K562 (cell line): ENCODE data around the gene WDR91. TPM values are rescaled to one million over a fixed set of nuclear protein-coding genes. Genes with fewer than 3 reads are reported as not detected.
A peak's percentile ranks its signal among the peaks of the same experiment; 100 is the strongest.

Source experiments
- BACH1 ChIP-seq: fragments of 200-800 bp; sonication (Bioruptor generic); IDR thresholded peaks from 2 replicates; pipeline ENCODE4 v1.6.1; 2016; ENCODE audit warnings: missing genetic modification characterization, missing compliant biosample characterization
- BRCA1 ChIP-seq, 2 experiments: fragments of 450-650 bp in 1 of 2; sonication (generic) in 1 of 2; formaldehyde crosslinking in 1 of 2; IDR thresholded peaks; 2 replicates each; pipeline versions ENCODE4 v1.5.0 to v1.6.1; 2017 to 2020; ENCODE audit warnings: mild to moderate bottlenecking in 1 of 2, missing genetic modification reagents in 1 of 2
- ELF1 ChIP-seq: fragments of 200-800 bp; sonication (Bioruptor generic); IDR thresholded peaks from 2 replicates; pipeline ENCODE4 v1.6.1; 2016; ENCODE audit warnings: missing genetic modification characterization, missing compliant biosample characterization
- EWSR1 ChIP-seq: fragments of 450-650 bp; IDR thresholded peaks from 2 replicates; pipeline ENCODE4 v1.6.1; 2018; ENCODE audit warnings: borderline replicate concordance, mild to moderate bottlenecking, low read depth, moderate library complexity; ENCODE audit not compliant: partially characterized antibody
- FOXK2 ChIP-seq, 2 experiments: fragments of 450-650 bp; IDR thresholded peaks in 1 of 2; conservative IDR thresholded peaks in 1 of 2; 2 replicates each; pipeline ENCODE4 v1.6.1; 2016; ENCODE audit warnings: low read depth in 2 of 2, mild to moderate bottlenecking in 1 of 2
- KLF6 ChIP-seq: fragments of 250-450 bp; sonication (Bioruptor Pico); IDR thresholded peaks from 2 replicates; pipeline ENCODE4 v1.4.0; 2020; ENCODE audit warnings: mild to moderate bottlenecking, moderate library complexity, borderline replicate concordance
- MAFF ChIP-seq: IDR thresholded peaks from 2 replicates; pipeline ENCODE4 v1.6.1; 2012; ENCODE audit warnings: low read length, improper control_type of control experiment
- MNT ChIP-seq, 2 experiments: fragments of 450-650 bp; conservative IDR thresholded peaks; 2 replicates each; pipeline ENCODE4 v1.6.1; 2017; ENCODE audit warnings: mild to moderate bottlenecking in 2 of 2, moderate library complexity in 2 of 2
- NR1H2 ChIP-seq: sonication (generic); formaldehyde crosslinking; IDR thresholded peaks from 2 replicates; pipeline ENCODE4 v1.4.0; 2020; ENCODE audit warnings: mild to moderate bottlenecking, missing genetic modification reagents
- RAD21 ChIP-seq, 2 experiments: fragments of 250-450 bp in 1 of 2; fragments of 450-650 bp in 1 of 2; sonication (Bioruptor Pico) in 1 of 2; formaldehyde crosslinking in 1 of 2; IDR thresholded peaks in 1 of 2; conservative IDR thresholded peaks in 1 of 2; 2 replicates each; pipeline versions ENCODE4 v1.4.0 to v1.8.0; 2020 to 2022; ENCODE audit warnings: mild to moderate bottlenecking in 2 of 2, moderate library complexity in 1 of 2
- SPI1 ChIP-seq: IDR thresholded peaks from 2 replicates; pipeline ENCODE4 v1.6.1; 2011; ENCODE audit warnings: low read depth, low read length, control low read depth, borderline replicate concordance
- TAF7 ChIP-seq: fragments of 450-650 bp; IDR thresholded peaks from 2 replicates; pipeline ENCODE4 v1.6.1; 2016; ENCODE audit warnings: missing genetic modification characterization, missing compliant biosample characterization
- ZBTB26 ChIP-seq: fragments of 450-650 bp; formaldehyde crosslinking; IDR thresholded peaks from 2 replicates; pipeline ENCODE4 v1.4.0; 2022; ENCODE audit warnings: missing genetic modification characterization
- ZEB2 ChIP-seq: fragments of 450-650 bp; IDR thresholded peaks from 2 replicates; pipeline ENCODE4 v1.6.1; 2016
- ZNF318 ChIP-seq, 2 experiments: fragments of 450-650 bp; IDR thresholded peaks; 2 replicates each; pipeline ENCODE4 v1.6.1; 2016; ENCODE audit warnings: mild to moderate bottlenecking in 2 of 2, borderline replicate concordance in 1 of 2, low read depth in 1 of 2, moderate library complexity in 1 of 2
- polyA plus RNA-seq, 8 experiments: library from polyadenylated mRNA; depleted of rRNA in 4 of 8; stranded (reverse) in 5 of 8; unstranded in 3 of 8; fragments of >200 nt; fragmentation: Nextera tagmentation in 2 of 8; fragmentation: Illumina TruSeq in 1 of 8; extraction: Ambion mirVana in 2 of 8; extraction: Trizol in 1 of 8; gene quantifications; 2 replicates each; pipeline versions ENCODE4 v1.2.1 to v1.2.3, GENCODE V29; 2011 to 2014; ENCODE audit warnings: inconsistent platforms in 1 of 8, missing spikeins in 1 of 8
- total RNA-seq, 7 experiments: library from RNA; depleted of rRNA in 6 of 7; stranded (reverse); fragments of >200 nt in 6 of 7; fragmentation: Illumina TruSeq in 2 of 7; extraction: Trizol in 2 of 7; gene quantifications; 2 replicates each; pipeline versions ENCODE4 v1.2.1 to v1.2.3, GENCODE V29; 2011 to 2021; ENCODE audit warnings: low replicate concordance in 1 of 7

WDR91 gene
- total and polyA plus RNA-seq, 9 of the 15 experiments (the other 6 are each of a cell fraction or from before 2014, with no cell fraction given) = 1.9 to 18.2 (median 9.8) TPM

GRCh38 chr7:135147899-135148721 lies 63.2 kb downstream of the WDR91 start, which contains the start of gene TMEM140 (continued):
- TF ChIP-seq KLF6 (CRISPR knock-in tag) (0 out of 2 replicates have a peak, but pooled peaks have one; percentile 0), ZEB2 (peak; percentile 9; the same call in 1 of the 2 replicates), MNT (conservative IDR thresholded peaks at IDR 0.05) (peak in 1 of 2 experiments; percentile 61; a peak in 2 of 4 replicates), RAD21 (CRISPR knock-in tag; conservative IDR thresholded peaks at IDR 0.05 in 1 of 2, IDR thresholded peaks at IDR 0.05 in 1 of 2) (peak in 1 of 2 experiments; percentile 11; a peak in 1 of 4 replicates), SPI1 (no peak), EWSR1 (no peak), ZBTB26 (CRISPR knock-in tag) (no peak), BRCA1 (IDR thresholded peaks at IDR 0.05) (no peak), BRCA1 (CRISPR knock-in tag; IDR thresholded peaks at IDR 0.05) (no peak), MAFF (0 out of 2 replicates have a peak, but pooled peaks have one; percentile 7), BACH1 (tag) (peak; percentile 78; the same call in 1 of the 2 replicates), ZNF318 (IDR thresholded peaks at IDR 0.05; ENCODE audit: borderline replicate concordance in 1 of 2, low read depth in 1 of 2) (peak in 1 of 2 experiments; percentile 100; a peak in 2 of 4 replicates), TAF7 (tag) (no peak; the same call in 1 of the 2 replicates), FOXK2 (conservative IDR thresholded peaks at IDR 0.05 in 1 of 2, IDR thresholded peaks at IDR 0.05 in 1 of 2; ENCODE audit: low read depth in 2 of 2) (peak; percentile 98 to 99), ELF1 (tag) (0 out of 2 replicates have a peak, but pooled peaks have one; percentile 17), NR1H2 (CRISPR knock-in tag) (no peak)
